Measurements from ENCODE around the gene TMEM26.
"Not testable (repeated sequence)": the region's sequence is repeated elsewhere in the genome, so short reads cannot be mapped to it uniquely, and the experiment has no call there.

The TMEM26 gene

GRCh38 chr10:61398366-61399129 is 54.6 kb downstream of the TMEM26 start:
- DNase-seq, result no peak

GRCh38 chr10:61397175-61397986 is 55.8 kb downstream of the TMEM26 start:
- DNase-seq, result no peak

- no peak for DNase-seq
Observed at GRCh38 chr10:61391281-61391680, 61.9 kb downstream of the TMEM26 start.

- no peak for DNase-seq
Observed at GRCh38 chr10:61390851-61391250, 62.3 kb downstream of the TMEM26 start.

- DNase-seq, result no peak
Observed at GRCh38 chr10:61389887-61390286, 63.3 kb downstream of the TMEM26 start.

- not testable (repeated sequence) for DNase-seq
Observed at GRCh38 chr10:61388986-61389385, 64.2 kb downstream of the TMEM26 start.

GRCh38 chr10:61385231-61386001 is 67.8 kb downstream of the TMEM26 start:
- no peak for DNase-seq

GRCh38 chr10:61381153-61381552 is 72.0 kb downstream of the TMEM26 start:
- DNase-seq, result not testable (repeated sequence)

GRCh38 chr10:61378865-61379264 is 74.3 kb downstream of the TMEM26 start:
- no peak for DNase-seq

- no peak for DNase-seq
Observed at GRCh38 chr10:61376908-61377368, 76.2 kb downstream of the TMEM26 start.

GRCh38 chr10:61376377-61376776 is 76.8 kb downstream of the TMEM26 start:
- no peak for DNase-seq

GRCh38 chr10:61366365-61366764 is 86.8 kb downstream of the TMEM26 start:
- DNase-seq, result no peak

GRCh38 chr10:61364619-61365018 is 88.6 kb downstream of the TMEM26 start:
- DNase-seq, result no peak

GRCh38 chr10:61363006-61363405 is 90.2 kb downstream of the TMEM26 start:
- DNase-seq, result no peak

- DNase-seq, result no peak
Observed at GRCh38 chr10:61359452-61359851, 93.7 kb downstream of the TMEM26 start.

GRCh38 chr10:61357687-61358086 is 95.5 kb downstream of the TMEM26 start:
- DNase-seq, result no peak

Measured in activated CD8-positive, alpha-beta memory T cell treated with anti-CD3 and anti-CD28 coated beads, Interleukin-2, amount 50 U/mL, for 48 hours (primary cell).